Right lobe of liver (tissue), 4 donors: ENCODE measurements around the gene CRISPLD2.

Experiments used
- POLR2A ChIP-seq: fragments of 450-650 bp; IDR thresholded peaks from one replicate; pipeline ENCODE4 v1.6.1; 2017; ENCODE audit warnings: antibody characterized with exemption, mild to moderate bottlenecking
- TF ChIP-seq, protein P1 (sequence below), 4 donors: fragments of 200-600 bp in 3 of 4; fragments of 450-650 bp in 1 of 4; IDR thresholded peaks; one replicate each; pipeline versions ENCODE4 v1.5.1 to v1.8.0; 2016 to 2022; ENCODE audit warnings: antibody characterized with exemption in 4 of 4, mild to moderate bottlenecking in 2 of 4
- donor health status: DM: no; HTN: no; CAD: no.
- donor health status: DM: no; HTN: no; CAD: no.
- donor health status: DM: no; HTN: yes; CAD: no.

GRCh38 chr16:84840687-84841627, 21.2 kb downstream of the CRISPLD2 start:
- TF ChIP-seq, protein P1, sequence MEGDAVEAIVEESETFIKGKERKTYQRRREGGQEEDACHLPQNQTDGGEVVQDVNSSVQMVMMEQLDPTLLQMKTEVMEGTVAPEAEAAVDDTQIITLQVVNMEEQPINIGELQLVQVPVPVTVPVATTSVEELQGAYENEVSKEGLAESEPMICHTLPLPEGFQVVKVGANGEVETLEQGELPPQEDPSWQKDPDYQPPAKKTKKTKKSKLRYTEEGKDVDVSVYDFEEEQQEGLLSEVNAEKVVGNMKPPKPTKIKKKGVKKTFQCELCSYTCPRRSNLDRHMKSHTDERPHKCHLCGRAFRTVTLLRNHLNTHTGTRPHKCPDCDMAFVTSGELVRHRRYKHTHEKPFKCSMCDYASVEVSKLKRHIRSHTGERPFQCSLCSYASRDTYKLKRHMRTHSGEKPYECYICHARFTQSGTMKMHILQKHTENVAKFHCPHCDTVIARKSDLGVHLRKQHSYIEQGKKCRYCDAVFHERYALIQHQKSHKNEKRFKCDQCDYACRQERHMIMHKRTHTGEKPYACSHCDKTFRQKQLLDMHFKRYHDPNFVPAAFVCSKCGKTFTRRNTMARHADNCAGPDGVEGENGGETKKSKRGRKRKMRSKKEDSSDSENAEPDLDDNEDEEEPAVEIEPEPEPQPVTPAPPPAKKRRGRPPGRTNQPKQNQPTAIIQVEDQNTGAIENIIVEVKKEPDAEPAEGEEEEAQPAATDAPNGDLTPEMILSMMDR (IDR thresholded peaks at IDR 0.05), result no peak
- TF ChIP-seq POLR2A, result no peak
